Fibroblast of lung (primary cell): Measurements from ENCODE around the gene LIMA1.

Source experiments
- EZH2 ChIP-seq: IDR thresholded peaks from 2 replicates; pipeline ENCODE4 v1.5.1; 2012; ENCODE audit warnings: low read length, control low read depth, mild to moderate bottlenecking; ENCODE audit errors: missing control alignments
- TF ChIP-seq, protein P1 (sequence below), 2 donors: IDR thresholded peaks in 1 of 2; conservative IDR thresholded peaks in 1 of 2; 1 replicate in 1 of 2; 2 replicates in 1 of 2; pipeline ENCODE4 v1.5.1; 2011 to 2012; ENCODE audit warnings: low read length in 2 of 2, control low read depth in 1 of 2, inconsistent platforms in 1 of 2, low read depth in 1 of 2, mild to moderate bottlenecking in 1 of 2

GRCh38 chr12:50149311-50149710 is 134.0 kb downstream of the LIMA1 start:
- TF ChIP-seq, protein P1, sequence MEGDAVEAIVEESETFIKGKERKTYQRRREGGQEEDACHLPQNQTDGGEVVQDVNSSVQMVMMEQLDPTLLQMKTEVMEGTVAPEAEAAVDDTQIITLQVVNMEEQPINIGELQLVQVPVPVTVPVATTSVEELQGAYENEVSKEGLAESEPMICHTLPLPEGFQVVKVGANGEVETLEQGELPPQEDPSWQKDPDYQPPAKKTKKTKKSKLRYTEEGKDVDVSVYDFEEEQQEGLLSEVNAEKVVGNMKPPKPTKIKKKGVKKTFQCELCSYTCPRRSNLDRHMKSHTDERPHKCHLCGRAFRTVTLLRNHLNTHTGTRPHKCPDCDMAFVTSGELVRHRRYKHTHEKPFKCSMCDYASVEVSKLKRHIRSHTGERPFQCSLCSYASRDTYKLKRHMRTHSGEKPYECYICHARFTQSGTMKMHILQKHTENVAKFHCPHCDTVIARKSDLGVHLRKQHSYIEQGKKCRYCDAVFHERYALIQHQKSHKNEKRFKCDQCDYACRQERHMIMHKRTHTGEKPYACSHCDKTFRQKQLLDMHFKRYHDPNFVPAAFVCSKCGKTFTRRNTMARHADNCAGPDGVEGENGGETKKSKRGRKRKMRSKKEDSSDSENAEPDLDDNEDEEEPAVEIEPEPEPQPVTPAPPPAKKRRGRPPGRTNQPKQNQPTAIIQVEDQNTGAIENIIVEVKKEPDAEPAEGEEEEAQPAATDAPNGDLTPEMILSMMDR (conservative IDR thresholded peaks at IDR 0.05 in 1 of 2, IDR thresholded peaks at IDR 0.05 in 1 of 2; ENCODE audit: low read depth in 1 of 2, low read length in 2 of 2): no peak
- no peak for TF ChIP-seq EZH2
